ENCODE measurements around the gene PCBD1.

The PCBD1 gene

DNA sequence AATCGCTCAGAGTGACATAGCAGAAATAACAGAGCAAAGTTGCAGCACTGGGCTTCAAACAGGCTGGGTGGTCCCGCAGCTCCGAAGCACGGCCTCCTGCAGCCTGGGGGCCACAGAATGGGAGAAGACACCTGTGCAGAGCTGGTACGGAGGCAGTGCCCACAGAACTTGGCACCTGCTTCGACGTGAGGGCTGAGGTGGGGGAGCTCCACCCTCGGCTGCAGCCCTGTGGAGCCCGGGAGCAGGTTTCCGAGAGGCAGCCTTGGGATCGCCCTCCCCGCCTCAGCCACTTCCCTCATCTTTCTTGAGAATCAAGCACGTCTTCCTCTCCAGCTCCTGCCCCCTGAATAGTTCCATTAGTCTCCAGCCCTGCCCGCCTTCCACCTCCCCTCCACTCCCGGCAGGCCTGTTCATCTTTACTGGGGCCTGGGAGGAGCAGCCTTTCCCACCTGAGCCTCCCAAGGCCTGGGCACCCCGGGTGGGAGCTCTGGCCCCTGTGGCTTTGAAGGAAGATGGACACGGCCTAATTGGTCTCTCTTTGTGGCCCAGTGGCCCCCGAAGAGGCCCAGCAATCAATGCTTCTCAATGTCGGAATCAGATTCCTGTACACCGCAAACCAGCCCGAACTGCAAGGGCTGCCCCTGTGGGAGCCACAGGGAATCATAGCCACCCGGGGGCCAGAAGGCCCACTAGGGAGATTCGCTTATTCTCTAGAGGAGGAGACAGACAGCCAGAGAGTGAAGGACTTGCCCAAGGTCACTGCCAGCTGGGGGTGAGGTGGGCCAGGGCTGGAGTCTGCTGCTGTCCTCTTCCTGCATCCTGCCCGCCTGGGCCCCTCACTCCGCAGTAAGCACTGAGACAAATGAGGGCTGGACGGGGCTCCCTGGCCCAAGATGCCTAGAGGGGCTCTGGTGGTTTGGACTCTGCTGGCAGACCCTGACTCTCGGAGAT, 17.0 kb upstream of the PCBD1 start:
- DNase-seq = no peak

GRCh38 chr10:70903262-70903921, 15.0 kb upstream of the PCBD1 start:
- DNase-seq = peak in 33 of 56 donors; percentile 5 to 77 (median 29)

DNA sequence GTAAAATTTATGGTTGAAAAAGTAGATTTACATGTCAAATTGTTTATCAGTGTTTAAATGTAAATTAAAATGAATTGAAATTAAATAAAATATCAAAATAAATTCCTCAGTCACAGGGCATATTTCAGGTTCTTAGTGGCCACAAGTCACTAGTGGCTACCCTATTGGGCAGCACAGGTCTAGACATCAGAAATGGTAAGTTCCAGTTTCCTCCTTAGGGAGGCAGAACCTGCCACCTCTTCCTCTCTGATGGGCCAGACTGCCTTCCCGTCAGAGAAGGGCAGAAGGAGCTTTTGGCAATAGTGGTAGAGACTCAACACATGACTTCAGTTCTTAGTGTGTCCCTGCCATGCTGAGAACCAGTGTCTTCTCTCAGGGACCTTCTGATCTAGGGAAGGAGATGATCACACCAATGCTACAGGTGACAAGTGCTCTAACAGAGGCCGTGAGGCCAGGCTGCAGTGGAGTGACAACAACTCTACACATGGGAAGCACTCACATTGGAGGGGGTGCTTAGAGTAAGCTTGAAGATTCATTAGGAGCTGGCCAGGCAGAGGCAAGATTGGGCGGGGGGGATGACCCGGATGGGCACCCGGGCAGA, 14.4 kb upstream of the PCBD1 start:
- DNase-seq = no peak

GRCh38 chr10:70901276-70901878, 13.0 kb upstream of the PCBD1 start:
- DNase-seq = no peak

GRCh38 chr10:70899096-70899495, 10.7 kb upstream of the PCBD1 start:
- no peak for DNase-seq

DNA sequence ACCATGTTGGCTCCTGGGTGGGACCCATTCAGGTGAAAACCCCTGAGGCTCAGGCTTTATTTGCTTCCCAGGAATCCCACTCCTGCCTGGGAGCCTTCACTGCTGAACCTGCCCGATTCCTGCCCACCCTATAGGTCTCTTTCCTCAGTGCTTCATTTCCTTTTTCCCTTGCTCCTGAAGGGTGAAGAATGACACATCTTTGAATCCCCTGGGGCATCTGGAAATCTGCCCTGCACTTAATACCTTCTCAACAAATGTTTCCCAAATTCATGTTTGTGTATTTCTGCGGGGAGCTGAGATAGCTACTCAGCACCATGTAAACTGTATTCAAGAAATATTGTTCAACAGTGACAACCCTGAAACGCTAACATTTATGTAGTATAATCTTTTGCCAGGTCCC, 10.3 kb upstream of the PCBD1 start:
- no peak for DNase-seq

GRCh38 chr10:70896551-70896950, 8.2 kb upstream of the PCBD1 start:
- no peak for DNase-seq

GRCh38 chr10:70894416-70894815, 6.1 kb upstream of the PCBD1 start:
- DNase-seq = no peak

DNA sequence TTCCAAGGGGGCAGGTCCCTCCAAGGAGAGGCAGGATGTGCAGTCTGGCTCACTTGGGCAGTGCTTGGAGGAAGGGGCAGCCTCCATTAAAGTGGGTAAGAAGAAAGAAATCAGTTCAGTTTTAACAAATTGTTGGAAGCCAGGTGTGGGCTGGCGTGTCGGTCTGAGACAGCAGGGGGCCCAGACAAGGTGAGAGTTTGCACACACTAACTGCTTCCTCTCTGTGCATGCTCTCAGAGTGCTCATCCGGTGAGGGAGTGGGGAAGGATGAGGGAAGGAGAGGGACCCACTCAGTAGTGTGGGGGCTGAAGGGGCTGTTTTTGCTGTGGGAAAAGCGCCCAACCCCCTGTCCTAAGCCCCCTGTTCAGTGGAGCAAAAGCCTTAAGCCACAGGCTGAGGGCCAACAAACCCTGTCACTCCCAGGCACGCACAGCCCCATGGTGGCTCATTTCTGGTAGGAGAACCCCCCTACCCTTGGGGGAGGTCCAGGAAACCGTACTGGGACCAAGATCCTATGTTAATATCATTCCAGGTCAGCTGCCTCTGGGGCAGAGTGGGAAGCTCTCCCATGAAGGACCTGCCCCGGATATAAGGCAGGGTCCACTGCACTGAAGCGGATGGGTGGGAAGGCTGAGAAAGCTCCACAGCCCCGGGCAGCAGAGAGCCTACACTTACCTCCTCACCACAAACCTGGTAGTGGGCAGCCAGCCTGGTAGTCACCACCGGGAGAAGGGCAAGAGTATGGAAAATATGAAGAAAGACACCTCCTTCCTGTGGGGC, 5.1 kb upstream of the PCBD1 start:
- DNase-seq = no peak

DNA sequence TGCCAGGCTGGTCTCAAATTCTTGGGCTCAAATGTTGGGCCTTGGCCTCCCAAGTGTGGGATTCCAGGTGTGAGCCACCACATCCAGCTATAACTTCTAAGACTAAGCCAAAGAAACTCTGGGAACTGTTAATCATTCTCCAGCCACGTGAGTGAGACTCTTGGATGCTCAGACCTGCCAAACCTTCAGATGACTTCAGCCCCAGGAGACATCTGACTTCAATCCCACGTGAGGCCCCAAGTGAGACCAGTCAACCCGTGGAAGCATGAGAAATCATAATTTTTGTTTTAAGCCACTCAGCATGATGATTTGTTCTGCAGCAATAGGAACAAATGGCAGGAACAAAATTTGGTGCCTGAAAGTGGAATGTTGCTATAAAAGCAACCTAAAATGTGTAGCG, 4.3 kb upstream of the PCBD1 start:
- DNase-seq = no peak

DNA sequence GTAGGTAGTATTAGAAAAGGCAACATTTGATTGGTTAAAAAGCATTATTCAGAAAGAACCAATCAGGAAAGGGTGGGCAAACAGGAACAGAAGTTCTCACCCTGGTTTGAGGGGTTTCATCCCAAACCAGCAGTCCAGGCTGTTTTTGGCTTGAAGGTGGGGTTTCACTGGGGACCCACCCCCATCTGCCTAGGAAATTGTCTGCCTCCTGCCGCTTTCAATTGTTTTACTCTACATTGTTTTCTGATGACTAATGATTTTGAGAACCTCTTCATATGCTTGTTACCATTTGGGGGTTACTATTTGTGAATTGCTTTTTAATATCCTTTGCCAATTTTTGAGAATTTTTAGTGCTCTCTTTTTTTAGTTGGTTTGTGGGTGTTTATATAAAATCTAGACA, 3.3 kb upstream of the PCBD1 start:
- DNase-seq = no peak

GRCh38 chr10:70890917-70891431, 2.6 kb upstream of the PCBD1 start:
- peak in 40 of 56 donors; percentile 10 to 75 (median 40) for DNase-seq

DNA sequence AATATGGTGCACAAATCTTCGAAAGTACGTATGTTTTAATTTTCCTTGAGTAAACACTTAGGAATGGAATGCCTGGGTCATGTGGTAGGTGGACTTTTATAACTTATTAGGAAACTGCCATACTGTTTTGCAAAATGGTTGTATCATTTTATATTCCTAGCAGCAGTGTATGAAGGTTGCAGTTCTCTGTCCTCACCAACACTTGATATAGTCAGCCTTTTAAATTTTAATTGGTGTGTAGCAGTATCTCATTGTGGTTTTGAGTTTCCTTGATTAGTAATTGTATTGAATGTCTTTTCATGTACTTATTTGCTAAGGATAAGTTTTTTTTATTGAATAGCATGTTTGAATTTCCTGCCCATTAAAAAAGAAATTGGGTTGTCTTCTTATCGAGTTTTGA, 926 bp upstream of the PCBD1 start:
- no peak for DNase-seq

GRCh38 chr10:70886921-70887665, 1.3 kb downstream of the PCBD1 start:
- peak in 2 of 56 donors; percentile 39 to 50 for DNase-seq

DNA sequence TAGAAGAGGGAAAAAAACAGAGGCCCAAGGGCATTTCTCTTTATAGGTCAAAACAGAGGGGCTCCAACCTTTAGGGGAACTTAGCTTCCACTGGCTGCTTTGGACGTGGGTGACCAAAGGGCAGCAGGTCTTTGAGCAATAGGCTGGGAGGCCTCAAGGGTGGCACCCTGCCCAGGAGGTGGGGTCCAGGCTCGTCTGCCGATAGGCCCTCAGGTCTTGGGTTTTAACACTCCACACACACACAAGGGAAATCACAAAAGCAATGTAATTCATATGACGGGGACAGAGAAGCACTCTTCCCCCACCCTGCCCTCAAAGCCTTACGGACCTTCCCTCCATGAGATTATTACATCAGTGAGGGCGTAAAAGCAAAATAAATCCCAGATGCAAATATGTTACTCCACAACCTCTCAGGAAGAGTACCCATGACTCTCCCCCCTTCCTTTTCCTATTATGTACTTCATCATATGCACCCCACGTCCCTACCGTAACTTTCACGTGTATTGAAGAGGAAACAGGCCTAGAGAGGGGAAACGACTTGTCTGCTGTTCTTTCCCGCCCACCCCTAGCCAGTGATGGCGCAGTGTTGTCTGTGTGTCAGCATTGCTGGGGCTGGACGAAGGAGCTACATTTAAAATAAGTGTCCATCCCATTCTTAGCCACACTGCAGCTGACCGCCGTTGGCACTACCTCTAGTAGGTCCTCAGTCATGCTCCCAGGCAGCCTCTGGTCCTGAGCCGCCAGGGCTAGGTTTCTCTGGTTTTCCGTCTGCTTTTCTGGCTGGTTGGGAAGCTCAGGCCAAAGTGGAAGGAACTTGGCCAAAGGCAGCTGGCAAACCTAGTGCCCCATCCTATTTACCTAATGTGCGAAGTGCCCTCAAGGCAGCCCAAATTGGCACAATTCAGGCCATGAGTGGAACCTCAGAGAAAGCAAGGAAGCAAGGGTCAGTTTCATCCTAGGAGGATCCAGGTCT, 2.1 kb downstream of the PCBD1 start:
- DNase-seq = no peak

GRCh38 chr10:70885481-70885880, 2.9 kb downstream of the PCBD1 start:
- DNase-seq = no peak

DNA sequence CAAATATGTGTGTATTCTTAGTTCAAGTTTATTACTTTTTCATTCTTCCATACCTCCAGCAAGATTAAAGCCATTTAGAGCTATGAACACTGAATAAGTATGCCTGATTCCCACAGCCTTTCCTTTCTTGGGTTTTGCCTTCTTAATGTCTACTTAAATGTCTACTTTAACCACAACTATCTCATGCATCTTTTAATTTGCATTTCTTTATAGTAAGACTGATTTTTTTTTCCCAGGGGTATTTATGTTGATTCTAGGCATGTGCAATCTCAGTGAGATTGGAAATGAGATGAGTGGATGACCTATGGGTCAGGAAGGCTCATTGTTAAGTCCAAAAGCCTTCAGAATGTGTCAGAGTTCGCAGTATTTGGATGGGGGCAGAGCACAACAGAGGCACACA, 3.6 kb downstream of the PCBD1 start:
- no peak for DNase-seq

GRCh38 chr10:70880077-70880534, 8.3 kb downstream of the PCBD1 start:
- DNase-seq = peak in 50 of 56 donors; percentile 11 to 93 (median 62)

GRCh38 chr10:70879207-70879606, 9.2 kb downstream of the PCBD1 start:
- DNase-seq = no peak
